Neural cell (in vitro differentiated cells): ENCODE data around the gene GTF2A1. TPM values are rescaled to one million over a fixed set of nuclear protein-coding genes. Genes with fewer than 3 reads are reported as not detected.

Experiments
- H2AFZ ChIP-seq: fragments of 200-600, 300-800 bp; sonication (generic), shearing (Covaris generic); 2 replicates; pipeline ENCODE4 v1.6.0; 2014; ENCODE audit warnings: low read depth, mild to moderate bottlenecking, antibody characterized with exemption, low read length, moderate library complexity
- H3F3A ChIP-seq: fragments of 200-600 bp; shearing (Covaris generic); 2 replicates; pipeline ENCODE4 v1.6.1; 2016; ENCODE audit warnings: mild to moderate bottlenecking, moderate library complexity, mixed read lengths, antibody characterized with exemption, low read length; ENCODE audit not compliant: insufficient read depth, poor library complexity, severe bottlenecking
- H3K27ac ChIP-seq: fragments of 200-600, 300-800 bp; sonication (generic), shearing (Covaris generic); 2 replicates; pipeline ENCODE4 v1.5.1; 2014; ENCODE audit warnings: mild to moderate bottlenecking, low read length, moderate library complexity
- H3K27me3 ChIP-seq: fragments of 300-800, 200-600 bp; sonication (generic), shearing (Covaris generic); 2 replicates; pipeline ENCODE4 v1.6.0; 2014; ENCODE audit warnings: mild to moderate bottlenecking, low read depth, low read length, moderate library complexity; ENCODE audit not compliant: insufficient read depth
- H3K36me3 ChIP-seq: fragments of 300-800, 200-600 bp; sonication (generic), shearing (Covaris generic); 2 replicates; pipeline ENCODE4 v1.5.1; 2014; ENCODE audit warnings: mild to moderate bottlenecking, antibody characterized with exemption, low read length, moderate library complexity; ENCODE audit not compliant: insufficient read depth
- H3K4me2 ChIP-seq: fragments of 300-800, 200-600 bp; sonication (generic), shearing (Covaris generic); 2 replicates; pipeline ENCODE4 v1.6.0; 2014; ENCODE audit warnings: mild to moderate bottlenecking, low read length
- H3K4me3 ChIP-seq: fragments of 300-800, 200-600 bp; sonication (generic), shearing (Covaris generic); 2 replicates; pipeline ENCODE4 v1.5.1; 2014; ENCODE audit warnings: mild to moderate bottlenecking, low read length, moderate library complexity
- H3K79me2 ChIP-seq: fragments of 200-600 bp; shearing (Covaris generic); replicated peaks from 2 replicates; pipeline ENCODE4 v1.6.0; 2014; ENCODE audit warnings: mild to moderate bottlenecking, low read length, moderate library complexity; ENCODE audit not compliant: insufficient read depth
- H3K9ac ChIP-seq: fragments of 300-800, 200-600 bp; sonication (generic), shearing (Covaris generic); 2 replicates; pipeline ENCODE4 v1.6.1; 2016; ENCODE audit warnings: mild to moderate bottlenecking, low read length, mixed read lengths
- H3K9me2 ChIP-seq: fragments of 200-600 bp; shearing (Covaris generic); 2 replicates; pipeline ENCODE4 v1.6.1; 2016; ENCODE audit warnings: mild to moderate bottlenecking, low read length, mixed read lengths; ENCODE audit not compliant: insufficient read depth
- H3K9me3 ChIP-seq: fragments of 200-600, 300-800 bp; sonication (generic), shearing (Covaris generic); 2 replicates; pipeline ENCODE4 v1.6.1; 2016; ENCODE audit warnings: mild to moderate bottlenecking, mixed run types, low read length, moderate library complexity, mixed read lengths
- H4K20me1 ChIP-seq: fragments of 200-600 bp; shearing (Covaris generic); 2 replicates; pipeline ENCODE4 v1.6.1; 2016; ENCODE audit warnings: mild to moderate bottlenecking, mixed run types; ENCODE audit not compliant: insufficient read depth
- EP300 ChIP-seq: fragments of 450-650 bp; conservative IDR thresholded peaks from 2 replicates; pipeline ENCODE4 v1.6.1; 2014; ENCODE audit warnings: antibody characterized with exemption, mild to moderate bottlenecking, moderate library complexity; ENCODE audit not compliant: poor library complexity, severe bottlenecking
- EZH2 ChIP-seq: fragments of 200-600, 300-800 bp; shearing (Covaris generic), sonication (generic); IDR thresholded peaks from 2 replicates; pipeline ENCODE4 v1.6.1; 2014; ENCODE audit warnings: antibody characterized with exemption, low read length, borderline replicate concordance, mild to moderate bottlenecking; ENCODE audit not compliant: insufficient read depth, poor library complexity, severe bottlenecking
- MXI1 ChIP-seq: fragments of 450-650 bp; conservative IDR thresholded peaks from 2 replicates; pipeline ENCODE4 v1.6.1; 2014; ENCODE audit warnings: antibody characterized with exemption, mild to moderate bottlenecking; ENCODE audit not compliant: poor library complexity, severe bottlenecking
- POLR2AphosphoS5 ChIP-seq: IDR thresholded peaks from 2 replicates; pipeline ENCODE4 v1.6.1; 2012
- RAD21 ChIP-seq: fragments of 450-650 bp; conservative IDR thresholded peaks from 2 replicates; pipeline ENCODE4 v1.6.1; 2014; ENCODE audit warnings: antibody characterized with exemption, mild to moderate bottlenecking, moderate library complexity
- REST ChIP-seq: IDR thresholded peaks from 2 replicates; pipeline ENCODE4 v1.6.1; 2012; ENCODE audit warnings: borderline replicate concordance
- SMC3 ChIP-seq: fragments of 450-650 bp; conservative IDR thresholded peaks from 2 replicates; pipeline ENCODE4 v1.6.1; 2014; ENCODE audit warnings: antibody characterized with exemption, mild to moderate bottlenecking, moderate library complexity; ENCODE audit not compliant: poor library complexity
- TAF1 ChIP-seq: IDR thresholded peaks from 2 replicates; pipeline ENCODE4 v1.6.1; 2012; ENCODE audit warnings: low read depth
- polyA plus RNA-seq: library from polyadenylated mRNA; depleted of rRNA; stranded (reverse); fragments of >200 nt; gene quantifications from 2 replicates; pipeline ENCODE4 v1.2.3, GENCODE V29; 2014
- TF ChIP-seq, protein P1 (sequence below): fragments of 450-650 bp; IDR thresholded peaks from 2 replicates; pipeline ENCODE4 v1.5.1; 2014; ENCODE audit warnings: antibody characterized with exemption, mild to moderate bottlenecking, moderate library complexity; ENCODE audit not compliant: poor library complexity, severe bottlenecking

The GTF2A1 gene
- polyA plus RNA-seq, 1 donor from 2014 or later: 37.3 TPM

DNA sequence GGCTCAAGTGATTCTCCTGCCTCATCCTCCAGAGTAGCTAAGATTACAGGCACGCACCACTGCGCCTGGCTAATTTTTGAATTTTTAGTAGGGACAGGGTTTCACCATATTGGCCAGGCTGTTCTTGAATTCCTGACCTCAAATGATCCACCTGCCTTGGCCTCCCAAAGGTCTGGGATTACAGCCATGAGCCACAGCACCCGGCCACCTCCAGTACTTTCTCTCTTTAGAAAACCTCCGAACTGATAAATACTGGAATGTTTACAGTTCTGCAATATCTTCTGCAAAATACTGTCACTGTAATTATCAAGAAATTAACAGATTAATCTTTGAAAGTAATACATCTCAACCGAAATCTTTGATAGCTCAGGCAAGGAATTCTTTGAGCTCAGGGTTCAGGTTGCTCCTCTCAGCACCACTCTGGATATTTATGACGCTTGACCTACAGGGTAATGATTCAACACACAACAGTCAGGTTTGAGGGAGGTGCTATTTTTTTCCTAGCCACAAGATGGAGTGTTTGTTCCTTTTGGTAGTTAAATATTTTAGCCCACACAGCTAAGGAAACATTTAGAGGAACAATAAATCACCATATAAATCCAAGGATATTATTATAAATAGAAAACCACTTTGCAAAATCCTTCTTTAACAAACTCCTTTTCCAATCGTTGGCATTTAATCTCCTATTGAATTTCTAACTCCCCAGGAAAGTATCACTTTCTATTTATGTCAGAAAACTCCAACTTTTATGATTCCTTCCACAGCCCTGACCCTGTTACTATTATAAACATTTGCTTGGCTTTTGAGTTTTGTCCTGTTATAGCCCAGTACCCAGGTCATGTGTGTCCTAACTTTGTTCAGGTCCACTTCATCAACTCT lies 48.6 kb upstream of the GTF2A1 start:
- H3K79me2 ChIP-seq: no peaks in the 10 kb centered on the region
- no peak overlapping the region for H3K4me2 ChIP-seq
- H3K9ac ChIP-seq: no peak overlapping the region
- H3K27ac ChIP-seq: no peak overlapping the region
- no peaks in the 10 kb centered on the region for H4K20me1 ChIP-seq
- H3K27me3 ChIP-seq: no peaks in the 10 kb centered on the region
- H3K9me2 ChIP-seq: no peaks in the 10 kb centered on the region
- no peaks in the 10 kb centered on the region for H3K9me3 ChIP-seq
- no peak for TF ChIP-seq EZH2
- TF ChIP-seq REST: no peak
- peak; percentile 92 for TF ChIP-seq SMC3
- no peak for TF ChIP-seq MXI1
- TF ChIP-seq, protein P1, sequence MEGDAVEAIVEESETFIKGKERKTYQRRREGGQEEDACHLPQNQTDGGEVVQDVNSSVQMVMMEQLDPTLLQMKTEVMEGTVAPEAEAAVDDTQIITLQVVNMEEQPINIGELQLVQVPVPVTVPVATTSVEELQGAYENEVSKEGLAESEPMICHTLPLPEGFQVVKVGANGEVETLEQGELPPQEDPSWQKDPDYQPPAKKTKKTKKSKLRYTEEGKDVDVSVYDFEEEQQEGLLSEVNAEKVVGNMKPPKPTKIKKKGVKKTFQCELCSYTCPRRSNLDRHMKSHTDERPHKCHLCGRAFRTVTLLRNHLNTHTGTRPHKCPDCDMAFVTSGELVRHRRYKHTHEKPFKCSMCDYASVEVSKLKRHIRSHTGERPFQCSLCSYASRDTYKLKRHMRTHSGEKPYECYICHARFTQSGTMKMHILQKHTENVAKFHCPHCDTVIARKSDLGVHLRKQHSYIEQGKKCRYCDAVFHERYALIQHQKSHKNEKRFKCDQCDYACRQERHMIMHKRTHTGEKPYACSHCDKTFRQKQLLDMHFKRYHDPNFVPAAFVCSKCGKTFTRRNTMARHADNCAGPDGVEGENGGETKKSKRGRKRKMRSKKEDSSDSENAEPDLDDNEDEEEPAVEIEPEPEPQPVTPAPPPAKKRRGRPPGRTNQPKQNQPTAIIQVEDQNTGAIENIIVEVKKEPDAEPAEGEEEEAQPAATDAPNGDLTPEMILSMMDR: peak; percentile 87
- no peak for TF ChIP-seq TAF1
- TF ChIP-seq RAD21: peak; percentile 87
- no peak for TF ChIP-seq EP300
- no peaks in the 10 kb centered on the region for H3K36me3 ChIP-seq
- H2AFZ ChIP-seq: no peak overlapping the region
- H3F3A ChIP-seq: no peaks in the 10 kb centered on the region
- no peak overlapping the region for H3K4me3 ChIP-seq

- Histone ChIP-seq H3K9me3 (no peaks in the 10 kb centered on the region), H3K9me2 (no peaks in the 10 kb centered on the region), H3K36me3 (no peaks in the 10 kb centered on the region), H3K27me3 (no peaks in the 10 kb centered on the region), H3K4me2 (no peak overlapping the region), H2AFZ (no peak overlapping the region), H3F3A (no peaks in the 10 kb centered on the region), H3K79me2 (no peaks in the 10 kb centered on the region), H3K4me3 (peak overlapping the region; percentile 12), H4K20me1 (no peaks in the 10 kb centered on the region), H3K9ac (no peak overlapping the region), H3K27ac (peak overlapping the region; percentile 14)
- TF ChIP-seq EP300 (peak; percentile 33), POLR2AphosphoS5 (peak; percentile 34), REST (no peak), EZH2 (no peak), TAF1 (no peak), MXI1 (no peak), RAD21 (no peak), SMC3 (no peak)
- TF ChIP-seq, protein P1: peak; percentile 38
Measured at GRCh38 chr14:81268016-81268416, 47.3 kb upstream of the GTF2A1 start.
